ENCODE results near the gene HOXD10. TPM values are rescaled to one million over a fixed set of nuclear protein-coding genes. Genes with fewer than 3 reads are reported as not detected.

Gene HOXD10
- total and polyA plus RNA-seq, 9 of the 15 experiments (the other 6 are each of a cell fraction or from before 2014, with no cell fraction given) = not detected

- TF ChIP-seq BCLAF1 (IDR thresholded peaks at IDR 0.05; ENCODE audit: borderline replicate concordance in 1 of 2, control insufficient read depth in 1 of 2, low read depth in 2 of 2, low read length in 1 of 2) = no peak
- TF ChIP-seq PBX2 (CRISPR knock-in tag; IDR thresholded peaks at IDR 0.05; ENCODE audit: low read depth) = no peak
- TF ChIP-seq PBX2 (tag; conservative IDR thresholded peaks at IDR 0.05; ENCODE audit: low read depth) = no peak
- no peak for TF ChIP-seq BHLHE40 (IDR thresholded peaks at IDR 0.05; ENCODE audit: low read length)
- no peak for TF ChIP-seq FUS (optimal IDR thresholded peaks at IDR 0.05; ENCODE audit: low read depth, low read length)
- TF ChIP-seq TSHZ1 (CRISPR knock-in tag; IDR thresholded peaks at IDR 0.05) = no peak
- TF ChIP-seq BRD9 (IDR thresholded peaks at IDR 0.05; ENCODE audit: low read depth, partially characterized antibody) = no peak
- no peak for TF ChIP-seq CBFB (CRISPR knock-in tag; IDR thresholded peaks at IDR 0.05)
- no peak for TF ChIP-seq HNRNPH1 (optimal IDR thresholded peaks at IDR 0.05; ENCODE audit: low read depth, low read length)
- no peak for TF ChIP-seq KLF13 (tag; IDR thresholded peaks at IDR 0.05; ENCODE audit: borderline replicate concordance, low read depth)
- no peak for TF ChIP-seq THRA (IDR thresholded peaks at IDR 0.05)
- no peak for TF ChIP-seq SP1 (CRISPR knock-in tag; IDR thresholded peaks at IDR 0.05)
- TF ChIP-seq SMAD2 (IDR thresholded peaks at IDR 0.05; ENCODE audit: low read depth, low read length) = no peak
Measured at GRCh38 chr2:176162911-176163671, 46.5 kb downstream of the HOXD10 start (continued).
